Erythroblast (primary cell): ENCODE data around the gene IGF2BP1.

Source experiments
- GATA1 ChIP-seq: IDR thresholded peaks from 2 replicates; pipeline ENCODE4 v1.6.1; 2011; ENCODE audit warnings: low read depth, mild to moderate bottlenecking, control low read depth, low read length, moderate library complexity
- POLR2A ChIP-seq: IDR thresholded peaks from 2 replicates; pipeline ENCODE4 v1.6.1; 2011; ENCODE audit warnings: mild to moderate bottlenecking, low read length

DNA sequence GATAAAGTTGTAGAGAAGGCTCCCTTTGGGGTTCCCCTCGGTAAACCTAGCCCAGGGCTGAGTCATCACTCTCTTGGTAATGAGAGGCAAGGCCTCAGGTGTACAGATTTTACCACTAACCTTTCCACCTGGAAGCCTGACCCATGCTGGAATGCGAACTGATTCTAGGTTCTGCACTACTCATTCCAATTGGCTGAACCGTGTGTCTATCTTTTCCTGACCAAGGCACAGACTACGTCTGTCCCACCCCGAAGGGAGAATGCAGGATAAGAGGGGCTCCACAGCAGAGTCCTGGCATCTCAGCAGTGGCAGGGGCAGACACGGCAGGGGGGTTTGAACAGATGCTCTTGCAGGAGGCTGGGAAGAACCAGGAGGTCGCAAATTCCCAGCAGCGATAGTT, 70.0 kb downstream of the IGF2BP1 start:
- TF ChIP-seq POLR2A: no peak
- no peak for TF ChIP-seq GATA1
